NCI-H2029 (cell line): ENCODE results near the gene CCDC187.

Source experiments
- DNase-seq: peaks from one replicate; lab custom pipeline; 2025; lab: John Stamatoyannopoulos, UW

Gene CCDC187

GRCh38 chr9:136339173-136339957 lies 35.5 kb upstream of the CCDC187 start:
- peak; percentile 26 for DNase-seq

- no peak for DNase-seq
Observed at GRCh38 chr9:136338511-136338910, 34.6 kb upstream of the CCDC187 start.

- DNase-seq = no peak
Observed at GRCh38 chr9:136337416-136338395, 33.8 kb upstream of the CCDC187 start.

GRCh38 chr9:136336881-136337280 lies 33.0 kb upstream of the CCDC187 start:
- no peak for DNase-seq

- DNase-seq = no peak
Observed at GRCh38 chr9:136336156-136336870, 32.4 kb upstream of the CCDC187 start.

- no peak for DNase-seq
Observed at GRCh38 chr9:136335296-136336155, 31.6 kb upstream of the CCDC187 start.

GRCh38 chr9:136334541-136334940 lies 30.6 kb upstream of the CCDC187 start:
- DNase-seq = no peak

- DNase-seq = no peak
Observed at GRCh38 chr9:136333486-136333885, 29.6 kb upstream of the CCDC187 start.

GRCh38 chr9:136333045-136333444 lies 29.2 kb upstream of the CCDC187 start:
- no peak for DNase-seq

- no peak for DNase-seq
Observed at GRCh38 chr9:136332482-136332983, 28.6 kb upstream of the CCDC187 start.

- no peak for DNase-seq
Observed at GRCh38 chr9:136331556-136332481, 27.9 kb upstream of the CCDC187 start.

GRCh38 chr9:136331030-136331429 lies 27.1 kb upstream of the CCDC187 start:
- DNase-seq = no peak

- no peak for DNase-seq
Observed at GRCh38 chr9:136330406-136330990, 26.6 kb upstream of the CCDC187 start.

GRCh38 chr9:136329636-136330405 lies 25.9 kb upstream of the CCDC187 start:
- DNase-seq = no peak

GRCh38 chr9:136329211-136329627 lies 25.3 kb upstream of the CCDC187 start:
- DNase-seq = no peak

- DNase-seq = no peak
Observed at GRCh38 chr9:136328622-136329041, 24.7 kb upstream of the CCDC187 start.

- peak; percentile 25 for DNase-seq
Observed at GRCh38 chr9:136328011-136328621, 24.2 kb upstream of the CCDC187 start.

- no peak for DNase-seq
Observed at GRCh38 chr9:136327304-136327974, 23.5 kb upstream of the CCDC187 start, which contains the start of gene GPSM1. Gene GPSM1, plus strand, starts transcription at chr9:136327539. Its CDS starts 157 bp downstream, at chr9:136327696.
